Keratinocyte (primary cell): ENCODE data around the gene DCAF15. TPM values are rescaled to one million over a fixed set of nuclear protein-coding genes. Genes with fewer than 3 reads are reported as not detected.
"Not testable (repeated sequence)": the region's sequence is repeated elsewhere in the genome, so short reads cannot be mapped to it uniquely, and the experiment has no call there.

Experiments used
- DNase-seq: peaks from one replicate; pipeline ENCODE4 v3.0.0-alpha.2; 2011; ENCODE audit warnings: low read depth, missing footprints, low spot score
- FAIRE-seq: peaks from 2 replicates; lab custom pipeline; 2011; peaks lifted over from hg19 to GRCh38; lab: Jason Lieb, UNC
- H2AFZ ChIP-seq: 2 replicates; pipeline ENCODE4 v1.6.0; 2012; ENCODE audit warnings: low read length, control low read depth, inconsistent platforms; ENCODE audit not compliant: control insufficient read depth
- H3K27ac ChIP-seq: 2 replicates; pipeline ENCODE4 v1.5.1; 2011; ENCODE audit warnings: low read length; ENCODE audit not compliant: control insufficient read depth, insufficient read depth
- H3K27me3 ChIP-seq: 3 replicates; pipeline ENCODE4 v1.6.0; 2011; ENCODE audit warnings: low read length; ENCODE audit not compliant: control insufficient read depth, insufficient read depth; ENCODE audit errors: extremely low read depth
- H3K36me3 ChIP-seq, 2 experiments: 2 replicates in 1 of 2; 3 replicates in 1 of 2; pipeline ENCODE4 v1.5.1; 2011; ENCODE audit warnings: low read length in 2 of 2, mild to moderate bottlenecking in 1 of 2; ENCODE audit not compliant: control insufficient read depth in 2 of 2, insufficient read depth in 2 of 2; ENCODE audit errors: extremely low read depth in 1 of 2
- H3K4me1 ChIP-seq: 3 replicates; pipeline ENCODE4 v1.5.1; 2011; ENCODE audit warnings: low read length; ENCODE audit not compliant: control insufficient read depth, insufficient read depth; ENCODE audit errors: extremely low read depth
- H3K4me2 ChIP-seq: 3 replicates; pipeline ENCODE4 v1.6.0; 2011; ENCODE audit warnings: low read depth, low read length; ENCODE audit not compliant: control insufficient read depth, insufficient read depth; ENCODE audit errors: extremely low read depth
- H3K4me3 ChIP-seq, 3 experiments: fragments of 200-600 bp in 1 of 3; sonication (generic) in 1 of 3; 2 replicates in 2 of 3; 3 replicates in 1 of 3; pipeline ENCODE4 v1.5.1; 2011 to 2016; ENCODE audit warnings: low read length in 3 of 3, mild to moderate bottlenecking in 3 of 3, control low read depth in 2 of 3, inconsistent platforms in 1 of 3, low read depth in 1 of 3, mixed read lengths in 1 of 3, mixed run types in 1 of 3, moderate library complexity in 1 of 3; ENCODE audit not compliant: control insufficient read depth in 2 of 3, insufficient read depth in 2 of 3; ENCODE audit errors: extremely low read depth in 1 of 3
- H3K79me2 ChIP-seq: 2 replicates; pipeline ENCODE4 v1.6.0; 2012; ENCODE audit warnings: low read length; ENCODE audit not compliant: control insufficient read depth, insufficient read depth
- H3K9ac ChIP-seq: 3 replicates; pipeline ENCODE4 v1.6.0; 2011; ENCODE audit warnings: low read length; ENCODE audit not compliant: control insufficient read depth, insufficient read depth; ENCODE audit errors: extremely low read depth
- H3K9me1 ChIP-seq: 3 replicates; pipeline ENCODE4 v1.6.0; 2011; ENCODE audit warnings: low read length; ENCODE audit not compliant: control insufficient read depth, insufficient read depth; ENCODE audit errors: extremely low read depth
- H3K9me3 ChIP-seq: 2 replicates; pipeline ENCODE4 v1.5.1; 2012; ENCODE audit warnings: low read depth, low read length; ENCODE audit not compliant: control insufficient read depth
- H4K20me1 ChIP-seq: 3 replicates; pipeline ENCODE4 v1.6.0; 2011; ENCODE audit warnings: low read length; ENCODE audit not compliant: control insufficient read depth, insufficient read depth; ENCODE audit errors: extremely low read depth
- EZH2 ChIP-seq: IDR thresholded peaks from one replicate; pipeline ENCODE4 v1.6.1; 2012; ENCODE audit warnings: inconsistent platforms, mild to moderate bottlenecking, low read length, moderate library complexity
- dilution Hi-C: fragments of 300-500 bp; cut with MboI; formaldehyde crosslinking; loops from one replicate; pipeline ENCODE4 v1.7.0; 2020; ENCODE audit warnings: low sequenced_read_pairs; ENCODE audit not compliant: extremely low pct_ligation_motif_present
- polyA plus RNA-seq, 5 experiments: library from polyadenylated mRNA; depleted of rRNA in 3 of 5; stranded (reverse) in 3 of 5; stranded (forward) in 1 of 5; unstranded in 1 of 5; fragments of >200 nt; gene quantifications; 1 replicate in 1 of 5; 2 replicates in 3 of 5; 3 replicates in 1 of 5; pipeline versions ENCODE4 v1.2.1 to v1.2.3, GENCODE V29; 2011 to 2012; ENCODE audit warnings: missing spikeins in 2 of 5, low read depth in 1 of 5, low replicate concordance in 1 of 5
- TF ChIP-seq, protein P1 (sequence below), 3 experiments: IDR thresholded peaks in 1 of 3; conservative IDR thresholded peaks in 1 of 3; optimal IDR thresholded peaks in 1 of 3; 2 replicates in 2 of 3; 3 replicates in 1 of 3; pipeline versions ENCODE3 to v1.5.1; 2011; ENCODE audit warnings: low read length in 3 of 3, mild to moderate bottlenecking in 3 of 3, moderate library complexity in 2 of 3, control low read depth in 1 of 3, inconsistent platforms in 1 of 3; ENCODE audit not compliant: insufficient read depth in 2 of 3; ENCODE audit errors: extremely low read depth in 1 of 3

DCAF15 gene
- polyA plus RNA-seq, 1 donor (not counting 4 experiments of a cell fraction or from before 2014, with no cell fraction given): 15.1 TPM

DNA sequence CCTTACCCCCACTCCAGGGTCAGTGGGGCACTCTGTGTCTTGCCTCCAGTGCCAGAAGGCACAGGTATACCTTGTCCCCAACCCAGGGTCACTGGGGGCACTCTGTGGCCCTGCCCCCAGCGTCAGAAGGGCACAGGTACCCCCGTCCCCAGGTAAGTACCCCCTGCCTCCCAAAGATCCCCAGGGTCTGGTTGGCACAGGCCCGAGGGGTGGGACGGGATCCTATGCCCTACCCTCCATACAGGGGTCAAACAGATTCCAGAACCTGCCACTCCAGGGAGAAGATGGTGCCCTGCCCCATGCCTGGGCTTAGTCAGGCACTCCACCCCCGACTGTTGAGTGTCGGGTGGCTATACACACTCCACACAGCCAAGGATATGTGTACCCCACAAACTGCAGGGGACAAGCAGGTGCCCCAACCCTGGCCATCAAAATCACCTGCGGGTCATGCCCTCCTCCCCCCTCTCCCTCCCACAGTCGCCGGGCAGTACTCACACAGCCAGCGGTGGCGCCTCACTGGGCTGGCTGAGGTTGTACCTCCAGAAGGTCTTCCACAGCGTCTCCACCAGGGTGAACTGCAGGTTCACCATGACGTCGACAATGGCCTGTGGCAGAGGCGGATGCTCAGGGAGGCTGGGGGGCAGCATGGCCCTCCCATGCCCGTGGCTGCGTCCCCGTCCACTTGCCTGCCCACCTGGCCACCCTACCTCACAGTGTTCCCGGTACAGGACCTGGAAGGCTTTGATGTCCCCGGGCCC lies 13.8 kb downstream of the DCAF15 start:
- no peaks in the 10 kb centered on the region for H3K27me3 ChIP-seq
- TF ChIP-seq, protein P1, sequence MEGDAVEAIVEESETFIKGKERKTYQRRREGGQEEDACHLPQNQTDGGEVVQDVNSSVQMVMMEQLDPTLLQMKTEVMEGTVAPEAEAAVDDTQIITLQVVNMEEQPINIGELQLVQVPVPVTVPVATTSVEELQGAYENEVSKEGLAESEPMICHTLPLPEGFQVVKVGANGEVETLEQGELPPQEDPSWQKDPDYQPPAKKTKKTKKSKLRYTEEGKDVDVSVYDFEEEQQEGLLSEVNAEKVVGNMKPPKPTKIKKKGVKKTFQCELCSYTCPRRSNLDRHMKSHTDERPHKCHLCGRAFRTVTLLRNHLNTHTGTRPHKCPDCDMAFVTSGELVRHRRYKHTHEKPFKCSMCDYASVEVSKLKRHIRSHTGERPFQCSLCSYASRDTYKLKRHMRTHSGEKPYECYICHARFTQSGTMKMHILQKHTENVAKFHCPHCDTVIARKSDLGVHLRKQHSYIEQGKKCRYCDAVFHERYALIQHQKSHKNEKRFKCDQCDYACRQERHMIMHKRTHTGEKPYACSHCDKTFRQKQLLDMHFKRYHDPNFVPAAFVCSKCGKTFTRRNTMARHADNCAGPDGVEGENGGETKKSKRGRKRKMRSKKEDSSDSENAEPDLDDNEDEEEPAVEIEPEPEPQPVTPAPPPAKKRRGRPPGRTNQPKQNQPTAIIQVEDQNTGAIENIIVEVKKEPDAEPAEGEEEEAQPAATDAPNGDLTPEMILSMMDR (optimal IDR thresholded peaks at IDR 0.05 in 1 of 3, IDR thresholded peaks at IDR 0.05 in 1 of 3, conservative IDR thresholded peaks at IDR 0.05 in 1 of 3; ENCODE audit: extremely low read depth in 1 of 3, insufficient read depth in 2 of 3, low read length in 3 of 3): no peak
- TF ChIP-seq EZH2: no peak
- H3K4me2 ChIP-seq: no peak overlapping the region
- H3K9me3 ChIP-seq: no peaks in the 10 kb centered on the region
- FAIRE-seq (no peak), DNase-seq (no peak)
- no peak overlapping the region for H3K27ac ChIP-seq
- dilution Hi-C loops: no loop called here
- H3K4me1 ChIP-seq: no peaks in the 10 kb centered on the region
- H2AFZ ChIP-seq: no peak overlapping the region
- no peaks in the 10 kb centered on the region for H4K20me1 ChIP-seq
- H3K36me3 ChIP-seq: peaks cover 7 to 14% of the 10 kb centered on the region in 2 experiments
- H3K9me1 ChIP-seq: no peaks in the 10 kb centered on the region
- H3K4me3 ChIP-seq: no peak overlapping the region
- no peak overlapping the region for H3K9ac ChIP-seq
- H3K79me2 ChIP-seq: no peaks in the 10 kb centered on the region

DNA sequence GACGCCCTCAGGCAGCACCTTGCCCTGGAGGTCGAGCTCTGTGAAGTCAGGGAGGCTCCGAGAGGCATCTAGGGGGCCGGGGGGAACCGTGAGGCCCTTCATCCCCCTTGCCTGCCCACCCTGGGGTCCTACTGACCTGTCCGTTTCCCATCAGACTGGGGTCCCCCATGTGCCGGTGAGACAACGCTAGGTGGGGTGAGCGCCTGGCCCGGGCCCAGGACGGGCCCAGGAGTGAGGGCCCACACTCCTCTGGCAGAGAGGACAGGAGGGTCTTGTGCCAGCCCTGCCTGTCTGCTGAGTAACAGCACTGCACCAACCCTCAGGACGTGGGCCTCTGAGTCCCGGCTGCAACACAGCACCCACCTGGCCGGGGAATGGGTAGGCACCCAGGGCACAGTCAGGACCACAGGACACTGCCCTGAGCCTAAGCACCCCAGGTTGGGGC lies 14.4 kb downstream of the DCAF15 start:
- FAIRE-seq (no peak), DNase-seq (no peak)

DNA sequence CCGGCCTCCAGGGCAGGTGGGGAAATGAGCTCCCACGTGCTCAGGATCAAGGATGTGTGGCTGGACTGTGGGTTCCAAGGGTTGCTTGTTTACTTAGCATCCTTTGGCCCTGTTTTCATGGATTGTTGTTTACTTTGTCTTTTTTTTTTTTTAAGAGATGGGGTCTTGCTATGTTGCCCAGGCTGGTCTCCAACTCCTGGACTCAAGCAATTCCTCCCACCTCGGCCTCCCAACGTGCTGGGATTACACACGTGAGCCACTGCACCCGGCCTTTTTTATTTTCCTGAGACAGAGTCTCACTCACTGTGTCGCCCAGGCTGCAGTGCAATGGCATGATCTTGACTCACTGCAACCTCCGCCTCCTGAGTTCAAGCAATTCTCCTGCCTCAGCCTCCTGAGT lies 14.9 kb downstream of the DCAF15 start:
- dilution Hi-C loops, H3K9me3 ChIP-seq, H2AFZ ChIP-seq, H4K20me1 ChIP-seq, H3K36me3 ChIP-seq, H3K4me1 ChIP-seq, H3K27ac ChIP-seq, H3K27me3 ChIP-seq, H3K9me1 ChIP-seq, DNase-seq, FAIRE-seq, H3K9ac ChIP-seq, H3K4me3 ChIP-seq, H3K4me2 ChIP-seq, H3K79me2 ChIP-seq: not testable (repeated sequence)

More for the DNA sequence above, 14.4 kb downstream of the DCAF15 start:
- Histone ChIP-seq H3K4me3 (no peak overlapping the region), H3K4me1 (no peaks in the 10 kb centered on the region), H2AFZ (no peak overlapping the region), H3K27me3 (no peaks in the 10 kb centered on the region), H3K79me2 (no peaks in the 10 kb centered on the region), H3K9ac (no peak overlapping the region), H3K36me3 (peaks cover 7 to 10% of the 10 kb centered on the region in 2 experiments), H3K4me2 (no peak overlapping the region), H3K27ac (no peak overlapping the region), H4K20me1 (no peaks in the 10 kb centered on the region), H3K9me1 (no peaks in the 10 kb centered on the region), H3K9me3 (no peaks in the 10 kb centered on the region)
- dilution Hi-C loops: no loop called here
- TF ChIP-seq, protein P1 (optimal IDR thresholded peaks at IDR 0.05 in 1 of 3, IDR thresholded peaks at IDR 0.05 in 1 of 3, conservative IDR thresholded peaks at IDR 0.05 in 1 of 3; ENCODE audit: extremely low read depth in 1 of 3, insufficient read depth in 2 of 3, low read length in 3 of 3): no peak
- no peak for TF ChIP-seq EZH2
